Endometrial microvascular endothelial cells (primary cell): ENCODE results near the gene ADAM10. TPM values are rescaled to one million over a fixed set of nuclear protein-coding genes. Genes with fewer than 3 reads are reported as not detected.

ENCODE experiments used
- in situ Hi-C: cut with HindIII; loops from 2 replicates; pipeline ENCODE4 v1.10.0; 2017; ENCODE audit warnings: low sequenced_read_pairs, low pct_unique_long_range_greater_than_20kb; ENCODE audit errors: inconsistent ontology term
- total RNA-seq: library from RNA; depleted of rRNA; stranded (reverse); fragments of >200 nt; gene quantifications from one replicate; pipeline ENCODE4 v1.2.3, GENCODE V29; 2015; ENCODE audit errors: inconsistent ontology term

ADAM10 gene
- total RNA-seq, 1 donor from 2014 or later, result 169 TPM

DNA sequence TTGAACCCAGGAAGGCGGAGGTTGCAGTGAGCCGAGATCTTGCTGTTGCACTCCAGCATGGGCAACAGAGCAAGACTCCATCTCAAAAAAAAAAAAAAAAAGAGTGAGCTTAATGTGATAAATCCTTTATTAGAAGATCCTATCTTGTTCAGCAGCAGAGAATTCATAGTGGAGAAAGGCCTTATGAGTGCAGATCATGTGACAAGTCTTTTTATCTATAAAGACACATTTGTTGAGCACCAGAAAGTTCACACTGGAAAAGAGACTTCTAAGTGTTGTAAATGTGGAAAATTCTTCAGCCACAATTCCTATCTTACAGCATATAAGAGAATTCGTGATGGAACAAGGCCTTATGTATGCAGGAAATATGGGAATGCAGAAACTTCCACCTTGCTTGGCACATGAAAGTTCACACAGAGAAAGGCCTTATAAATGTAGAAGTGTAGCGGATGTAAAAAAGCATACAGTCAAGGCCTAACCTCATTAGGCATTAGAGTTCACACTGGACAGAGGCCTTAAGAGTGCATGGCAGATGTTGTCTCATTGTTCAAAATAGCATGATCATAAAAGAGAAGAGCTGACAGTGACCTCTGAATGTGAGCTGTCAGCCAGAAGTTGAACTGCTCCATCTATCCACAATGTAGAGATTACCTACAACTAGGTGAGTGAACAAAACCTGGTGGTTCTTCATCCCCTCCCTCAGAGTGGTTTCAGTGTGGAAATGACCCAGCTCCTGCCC, 16.7 kb downstream of the ADAM10 start:
- in situ Hi-C loops, result no loop called here

DNA sequence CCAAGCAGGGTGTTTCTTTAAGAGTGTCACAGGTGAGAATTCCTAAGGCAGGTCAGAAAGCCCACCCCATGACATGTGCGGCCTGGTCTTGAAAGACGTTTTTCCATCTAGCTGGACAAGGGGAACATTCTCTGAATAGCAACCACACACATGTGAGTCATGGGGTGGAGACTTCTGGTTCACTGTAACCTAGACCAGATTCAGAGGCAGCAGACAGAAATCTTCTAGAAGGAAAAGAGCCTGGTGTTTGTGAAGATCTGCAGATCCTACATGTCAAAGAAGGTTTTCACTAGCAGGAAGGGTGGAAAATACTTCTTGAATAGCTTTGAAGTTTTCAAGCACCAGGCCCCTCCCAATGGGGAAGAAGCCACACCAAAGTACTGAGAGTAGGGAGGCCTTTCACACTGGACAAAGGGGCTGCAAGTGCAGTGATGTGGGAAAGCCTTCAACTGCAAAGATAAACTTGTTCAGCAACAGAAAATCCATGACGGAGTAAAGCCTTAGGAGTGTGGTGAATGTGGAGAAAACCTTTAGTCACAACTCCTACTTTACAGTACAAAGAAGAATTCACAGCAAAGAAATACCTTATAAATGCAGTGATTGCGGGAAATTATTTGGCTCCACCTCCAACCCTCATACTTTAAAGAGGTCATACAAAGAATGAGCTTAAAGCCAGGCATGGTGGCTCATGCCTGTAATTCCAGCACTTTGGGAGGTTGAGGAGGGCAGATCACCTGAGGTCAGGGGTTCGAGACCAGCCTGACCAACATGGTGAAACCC, 17.6 kb downstream of the ADAM10 start:
- in situ Hi-C loops, result no loop called here

DNA sequence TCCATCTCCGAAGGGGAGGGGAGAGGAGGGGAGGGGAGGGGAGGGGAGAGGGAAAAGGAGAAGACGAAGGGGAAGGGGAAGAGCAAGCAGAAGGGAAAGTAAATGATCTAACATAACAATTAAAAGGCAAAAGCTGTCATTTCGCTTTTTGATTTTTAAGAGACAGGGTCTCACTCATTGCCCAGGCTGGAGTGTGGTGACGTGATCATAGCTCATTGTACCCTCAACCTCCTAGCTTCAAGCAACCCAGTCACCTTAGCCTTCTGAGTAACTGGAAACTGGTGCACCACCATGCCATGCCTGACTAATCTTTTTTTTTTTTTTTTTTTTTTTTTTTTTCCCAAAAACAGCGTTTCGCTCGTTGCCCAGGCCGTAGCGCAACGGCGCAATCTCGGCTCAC, 22.6 kb downstream of the ADAM10 start:
- in situ Hi-C loops, result no loop called here

DNA sequence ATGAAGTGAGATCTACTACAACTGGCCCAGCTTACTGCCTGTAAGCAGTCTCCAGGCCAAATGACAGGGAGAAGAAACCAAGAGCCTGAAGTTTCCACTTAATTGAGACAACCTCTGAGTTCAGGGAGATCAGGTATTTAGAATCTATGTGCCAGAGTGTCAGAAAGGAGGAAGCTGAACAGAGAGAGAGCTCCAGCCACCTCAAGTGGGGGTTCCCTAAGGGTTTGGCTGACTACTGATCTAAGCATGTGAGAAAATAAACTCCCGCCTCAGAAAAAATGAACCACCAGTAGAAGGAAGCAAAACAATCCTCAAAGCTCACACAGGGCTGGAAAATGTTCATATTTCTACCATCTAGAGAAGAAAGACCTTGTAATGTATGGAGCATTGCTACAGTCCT, 25.0 kb downstream of the ADAM10 start:
- in situ Hi-C loops, result no loop called here

DNA sequence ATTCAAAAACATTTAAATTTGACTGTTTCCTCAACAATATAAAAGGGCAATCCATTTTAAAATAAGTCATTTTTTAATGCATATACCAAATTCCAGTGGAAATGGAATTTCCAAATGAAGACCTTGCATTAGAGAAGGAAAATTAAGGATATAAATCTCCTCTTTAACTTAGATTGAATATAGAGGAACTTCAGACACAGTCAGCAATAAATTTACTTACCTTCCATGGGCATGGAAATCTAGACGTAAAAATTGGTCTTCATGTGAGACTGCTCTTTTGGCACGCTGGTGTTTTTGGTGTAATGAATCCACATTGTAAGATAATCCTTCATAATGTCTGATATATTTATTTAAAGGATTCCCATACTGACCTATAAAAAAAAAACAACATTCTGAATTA, 32.1 kb downstream of the ADAM10 start:
- in situ Hi-C loops, result no loop called here

DNA sequence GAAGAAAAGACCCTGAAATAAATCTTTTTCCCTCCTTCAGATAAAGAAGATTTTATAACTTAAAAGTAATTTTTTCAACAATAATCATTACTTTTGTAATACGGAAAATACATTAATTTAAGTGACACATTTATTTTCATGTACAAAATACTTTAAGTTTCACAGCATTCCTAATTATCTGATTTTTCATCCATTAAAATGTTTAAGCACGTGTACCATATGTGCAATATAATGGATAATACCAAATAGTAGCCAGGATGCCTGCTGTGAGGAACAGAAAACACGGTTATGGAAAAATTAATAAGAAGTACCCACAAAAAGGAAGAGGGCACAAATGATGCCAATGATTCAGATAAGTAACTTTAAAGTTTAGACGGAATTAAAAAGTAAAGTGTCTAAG, 33.5 kb downstream of the ADAM10 start:
- in situ Hi-C loops, result no loop called here

DNA sequence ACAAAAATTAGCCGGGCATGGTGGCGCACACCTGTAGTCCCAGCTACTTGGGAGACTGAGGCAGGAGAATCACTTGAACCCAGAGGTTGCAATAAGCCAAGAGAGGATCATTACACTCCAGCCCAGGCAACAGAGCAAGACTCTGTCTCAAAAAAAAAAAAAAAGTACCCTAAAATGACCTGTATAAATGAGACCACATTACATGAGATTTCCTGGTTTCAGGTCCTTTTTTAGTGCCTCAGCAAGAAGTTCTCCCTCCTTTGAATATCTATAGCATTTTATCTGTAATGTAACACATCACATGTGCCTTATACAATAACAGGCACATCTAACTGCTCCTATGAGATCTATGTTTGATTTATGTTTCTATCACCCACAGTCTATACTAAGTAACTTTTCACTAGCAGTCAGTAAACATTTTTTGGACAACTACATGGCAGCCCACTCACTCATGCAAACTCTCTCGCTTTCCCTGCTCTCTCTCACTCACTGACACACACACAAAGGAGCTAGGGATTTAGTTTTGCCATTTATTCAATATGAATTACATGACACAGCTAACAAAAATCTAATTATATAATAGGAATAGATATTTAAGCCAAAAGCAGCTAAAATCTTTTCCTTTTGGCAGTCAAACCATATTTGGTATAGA, 34.1 kb downstream of the ADAM10 start:
- in situ Hi-C loops, result no loop called here

DNA sequence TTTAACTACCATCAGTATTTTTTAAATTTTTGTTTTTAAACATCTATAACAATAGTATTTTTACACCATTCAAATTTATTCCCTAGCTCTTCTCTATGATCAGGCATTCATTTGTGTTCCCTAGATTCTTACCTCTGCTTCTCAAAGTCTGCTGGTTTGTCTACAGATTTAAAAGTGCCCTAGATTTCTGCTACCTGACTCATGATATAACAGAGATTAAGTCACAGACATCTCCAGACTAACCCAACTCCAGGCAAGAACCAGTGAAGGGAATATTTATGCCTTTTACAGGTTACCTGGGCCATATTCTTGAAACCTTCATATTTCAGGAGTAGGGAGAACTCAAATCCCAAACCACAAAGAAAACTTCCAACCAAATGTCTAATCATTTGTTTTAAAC, 38.8 kb downstream of the ADAM10 start:
- in situ Hi-C loops, result no loop called here

DNA sequence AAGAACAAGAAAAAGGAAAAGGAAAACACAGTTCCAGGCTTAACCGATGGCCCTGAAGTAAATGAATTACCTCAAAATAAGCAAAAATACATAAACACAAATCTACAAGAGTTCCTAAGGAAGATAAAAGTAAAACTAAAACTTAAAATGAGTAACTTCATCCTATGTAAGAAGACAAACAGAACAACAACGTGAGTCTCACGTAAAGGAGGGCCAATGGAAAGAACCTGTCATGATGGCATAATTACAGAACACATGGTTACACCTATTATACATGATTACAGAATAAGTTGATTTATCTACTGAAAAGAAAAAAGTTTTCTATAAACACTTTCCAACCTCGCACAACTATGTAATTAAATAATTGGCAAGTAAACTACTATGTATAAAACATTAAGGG, 42.1 kb downstream of the ADAM10 start:
- in situ Hi-C loops, result no loop called here

DNA sequence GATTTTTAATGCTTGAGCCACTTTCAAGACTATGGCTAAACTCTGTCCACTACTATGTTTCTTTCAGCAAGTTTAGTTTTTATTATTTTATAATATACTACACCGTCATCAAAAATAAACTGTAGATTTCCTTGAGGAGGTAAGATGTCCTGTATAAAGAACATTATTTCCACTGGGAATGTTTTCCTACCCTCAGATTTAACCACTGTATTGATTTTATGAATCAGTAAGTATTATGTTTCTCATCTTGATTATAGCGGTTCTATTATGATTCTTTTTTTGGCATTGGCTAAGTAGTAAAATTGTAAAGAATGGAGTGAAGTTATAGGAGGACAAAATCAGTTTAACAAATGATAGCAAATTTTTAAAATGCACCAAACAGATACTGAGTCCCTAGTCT, 44.4 kb downstream of the ADAM10 start:
- in situ Hi-C loops, result no loop called here

DNA sequence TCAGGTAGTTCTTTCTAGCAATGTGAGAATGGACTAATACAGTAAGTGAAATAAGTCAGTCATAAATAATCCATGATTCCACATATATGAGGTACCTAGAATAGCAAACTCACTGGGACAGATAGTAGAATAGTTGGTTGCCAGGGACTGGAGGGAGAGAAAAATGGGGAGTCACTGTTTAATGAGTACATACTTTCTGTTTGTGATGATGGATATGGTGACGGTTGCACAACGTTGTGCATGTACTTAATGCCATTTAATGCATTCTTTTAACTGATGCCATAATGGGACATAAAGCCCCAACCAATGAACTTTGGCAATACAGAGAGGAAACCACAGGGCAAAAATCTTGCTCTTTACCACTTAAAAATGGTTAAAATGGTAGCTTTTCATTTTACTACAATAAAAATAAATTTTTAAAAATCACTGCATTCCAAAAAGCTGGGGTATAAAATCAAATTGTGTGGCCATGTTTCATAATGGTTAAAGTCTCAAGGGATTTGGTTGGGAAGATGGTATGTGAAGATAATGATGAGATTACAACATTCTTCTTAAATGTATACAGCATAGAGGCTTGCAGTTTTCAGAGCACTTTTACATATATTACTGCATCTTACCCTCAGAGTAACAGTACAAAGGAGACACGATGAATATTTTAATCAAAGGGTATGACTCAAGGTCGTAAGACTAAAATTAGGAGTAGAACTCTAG, 45.2 kb downstream of the ADAM10 start:
- in situ Hi-C loops, result no loop called here

DNA sequence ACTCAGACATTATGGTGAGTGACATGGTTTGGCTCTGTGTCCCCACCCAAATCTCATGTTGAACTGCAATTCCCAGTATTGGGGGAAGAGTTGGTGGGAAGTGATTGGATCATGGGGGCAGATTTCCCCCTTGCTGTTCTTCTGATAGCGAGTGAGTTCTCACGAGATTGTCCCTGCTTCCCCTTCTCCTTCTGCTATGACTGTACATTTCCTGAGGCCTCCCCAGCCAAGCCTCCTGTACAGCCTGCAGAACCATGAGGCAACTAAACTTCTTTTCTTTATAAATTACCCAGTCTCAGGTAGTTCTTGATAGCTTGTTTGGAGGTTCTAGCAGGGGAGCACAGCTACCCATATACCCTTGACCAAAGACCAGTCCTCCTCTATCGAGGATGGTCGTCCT, 45.9 kb downstream of the ADAM10 start:
- in situ Hi-C loops, result no loop called here

DNA sequence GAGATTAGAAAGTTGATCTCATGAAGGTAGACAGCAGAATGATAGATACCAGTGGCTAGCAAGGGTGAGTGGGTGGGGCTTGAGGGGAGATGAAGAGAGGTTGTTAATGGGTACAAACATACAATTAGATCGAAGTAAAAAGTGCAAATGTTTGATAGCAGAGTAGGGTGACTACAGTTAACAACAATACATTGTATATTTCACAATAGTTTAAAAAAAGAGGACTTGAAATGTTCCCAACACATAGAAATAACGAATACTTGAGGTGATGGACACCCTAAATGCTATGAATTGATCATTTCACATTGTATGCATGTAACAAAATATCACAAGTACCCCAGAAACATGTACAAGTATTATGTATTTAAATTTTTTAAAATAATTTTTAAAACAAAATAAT, 47.3 kb downstream of the ADAM10 start:
- in situ Hi-C loops, result no loop called here

DNA sequence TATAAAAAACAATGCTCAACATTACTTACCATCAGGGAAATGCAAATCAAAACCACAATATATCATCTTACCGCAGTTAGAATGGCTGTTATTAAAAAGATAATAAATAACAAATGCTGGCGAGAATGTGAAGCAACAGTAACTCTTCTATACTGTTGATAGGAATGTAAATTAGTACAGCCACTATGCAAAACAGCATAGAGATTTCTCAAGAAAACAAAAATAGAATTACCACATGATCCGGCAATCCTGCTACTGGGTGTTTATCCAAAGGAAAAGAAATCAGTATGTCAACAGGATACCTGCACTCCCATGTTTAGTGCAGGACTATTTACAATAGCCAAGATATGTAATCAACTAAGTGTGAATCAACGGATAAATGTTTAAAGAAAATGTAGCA, 48.1 kb downstream of the ADAM10 start:
- in situ Hi-C loops, result no loop called here

DNA sequence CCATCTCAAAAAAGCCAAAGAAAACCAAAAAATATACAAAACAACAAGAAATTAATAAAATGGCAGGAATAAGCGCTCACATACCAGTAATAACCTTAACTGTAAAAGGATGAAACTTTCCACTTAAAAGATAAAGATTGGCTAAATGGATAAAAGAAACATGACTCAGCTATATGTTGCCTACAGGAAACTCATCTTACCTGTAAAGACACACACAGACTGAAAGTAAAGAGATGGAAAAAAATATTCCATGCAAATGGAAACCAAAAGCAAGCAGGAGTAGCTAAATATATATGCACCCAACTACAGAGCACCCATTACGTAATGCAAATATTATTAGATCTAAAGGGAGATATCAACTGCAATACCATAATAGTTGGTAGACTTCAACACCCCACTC, 49.7 kb downstream of the ADAM10 start:
- in situ Hi-C loops, result no loop called here

DNA sequence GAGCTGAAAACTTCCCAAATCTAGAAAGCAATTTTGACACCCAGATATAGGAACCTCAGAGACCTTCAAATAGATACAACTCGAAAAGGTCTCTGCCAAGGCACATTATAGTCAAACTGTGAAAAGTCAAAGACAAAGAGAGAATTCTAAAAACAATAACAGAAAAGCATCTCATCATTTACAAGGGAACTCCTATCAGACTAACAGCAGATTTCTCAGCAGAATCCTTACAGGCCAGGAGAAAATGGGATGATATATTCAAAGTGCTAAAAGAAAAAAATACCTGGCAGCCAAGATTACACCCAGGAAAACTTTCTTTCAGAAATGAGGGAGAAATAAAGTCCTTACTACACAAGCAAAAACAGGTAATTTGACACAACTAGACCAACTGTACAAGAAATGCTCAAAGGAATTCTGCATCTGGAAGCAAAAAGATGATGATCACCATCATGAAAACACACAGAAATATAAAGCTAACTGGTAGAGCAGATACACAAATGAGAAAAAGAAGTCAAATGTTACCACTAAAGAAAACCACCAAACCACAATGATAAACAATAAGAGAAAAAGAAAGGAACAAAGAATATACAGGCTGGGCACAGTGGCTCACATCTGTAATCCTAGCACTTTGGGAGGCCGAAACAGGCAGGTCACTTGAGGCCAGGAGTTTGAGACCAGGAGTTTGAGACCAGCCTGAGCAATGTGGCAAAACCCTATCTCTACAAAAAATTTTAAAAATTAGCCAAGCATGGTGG, 50.4 kb downstream of the ADAM10 start:
- in situ Hi-C loops, result no loop called here

DNA sequence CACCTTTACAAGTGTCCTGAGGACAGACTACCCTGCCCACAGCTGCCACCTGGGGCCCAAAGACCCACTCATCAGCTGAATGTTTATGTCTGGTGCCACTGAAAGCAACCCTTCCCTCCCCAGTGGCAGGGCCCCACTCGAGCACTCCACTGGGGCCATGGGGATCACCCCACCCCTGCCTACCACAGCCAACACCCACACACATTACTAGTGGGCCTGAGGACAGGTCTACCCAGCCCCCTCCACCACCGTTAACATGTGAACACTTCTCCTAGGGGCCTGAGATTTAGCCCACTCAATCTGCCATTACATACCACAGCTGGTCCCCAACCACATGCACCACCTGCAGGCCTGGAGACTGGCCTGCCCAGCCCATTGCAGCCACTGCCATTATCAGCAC, 52.3 kb downstream of the ADAM10 start:
- in situ Hi-C loops, result no loop called here

DNA sequence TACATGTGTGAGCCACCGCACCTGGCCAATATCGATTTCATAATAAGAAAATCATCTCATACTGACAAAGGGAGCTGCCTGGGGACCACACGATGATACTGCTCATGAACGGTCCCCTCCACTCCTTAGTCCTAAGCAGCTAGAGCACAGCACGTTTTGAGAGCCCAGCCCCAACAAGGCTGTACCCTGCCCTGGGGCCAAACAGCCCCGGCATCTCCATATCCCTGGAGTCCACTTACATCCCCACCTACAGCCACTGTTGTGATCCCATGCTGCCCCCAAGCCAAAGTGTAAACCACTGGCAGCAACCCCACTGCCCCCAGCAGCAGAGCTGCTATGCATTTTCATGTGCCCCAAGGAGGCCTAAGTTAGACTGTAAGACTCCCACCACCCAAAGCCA, 52.8 kb downstream of the ADAM10 start:
- in situ Hi-C loops, result no loop called here
